H1 (cell line): Measurements from ENCODE around the gene UPK2. TPM values are rescaled to one million over a fixed set of nuclear protein-coding genes. Genes with fewer than 3 reads are reported as not detected.
A peak's percentile ranks its signal among the peaks of the same experiment; 100 is the strongest.

ENCODE experiments used
- KDM5A ChIP-seq: fragments of 200-600 bp; IDR thresholded peaks from 2 replicates; pipeline ENCODE4 v1.7.1; 2012; ENCODE audit warnings: mild to moderate bottlenecking, low read length, inconsistent platforms, mixed read lengths
- SP4 ChIP-seq: IDR thresholded peaks from 2 replicates; pipeline ENCODE4 v1.6.1; 2012; ENCODE audit warnings: low read length, inconsistent platforms
- TBP ChIP-seq: IDR thresholded peaks from 2 replicates; pipeline ENCODE4 v1.6.1; 2011; ENCODE audit warnings: low read depth, low read length, improper control_type of control experiment
- polyA plus RNA-seq, 7 experiments: library from polyadenylated mRNA; depleted of rRNA in 3 of 7; stranded (reverse) in 5 of 7; unstranded in 2 of 7; fragments of >200 nt in 5 of 7; fragments of 200-250 nt in 2 of 7; gene quantifications; 1 replicate in 5 of 7; 2 replicates in 1 of 7; 4 replicates in 1 of 7; pipeline versions ENCODE4 v1.2.1 to v1.2.3, GENCODE V29; 2011 to 2013; ENCODE audit warnings: missing spikeins in 2 of 7, mixed read lengths in 2 of 7
- total RNA-seq: library from RNA; stranded (reverse); fragmentation: NEBNext Ultra II Directional; extraction: Animal tissue kit (Norgen Biotek cat#: 25700); gene quantifications from 2 replicates; pipeline ENCODE4 v1.2.1, GENCODE V29; 2021
- TF ChIP-seq, protein P1 (sequence below): IDR thresholded peaks from 2 replicates; pipeline ENCODE4 v1.6.1; 2011; ENCODE audit warnings: low read depth, mild to moderate bottlenecking, low read length; ENCODE audit not compliant: insufficient read depth

UPK2 gene
- total and polyA plus RNA-seq, 2 of the 8 experiments (the other 6 are each of a cell fraction or from before 2014, with no cell fraction given), result 0.76 TPM; not detected in 1

DNA sequence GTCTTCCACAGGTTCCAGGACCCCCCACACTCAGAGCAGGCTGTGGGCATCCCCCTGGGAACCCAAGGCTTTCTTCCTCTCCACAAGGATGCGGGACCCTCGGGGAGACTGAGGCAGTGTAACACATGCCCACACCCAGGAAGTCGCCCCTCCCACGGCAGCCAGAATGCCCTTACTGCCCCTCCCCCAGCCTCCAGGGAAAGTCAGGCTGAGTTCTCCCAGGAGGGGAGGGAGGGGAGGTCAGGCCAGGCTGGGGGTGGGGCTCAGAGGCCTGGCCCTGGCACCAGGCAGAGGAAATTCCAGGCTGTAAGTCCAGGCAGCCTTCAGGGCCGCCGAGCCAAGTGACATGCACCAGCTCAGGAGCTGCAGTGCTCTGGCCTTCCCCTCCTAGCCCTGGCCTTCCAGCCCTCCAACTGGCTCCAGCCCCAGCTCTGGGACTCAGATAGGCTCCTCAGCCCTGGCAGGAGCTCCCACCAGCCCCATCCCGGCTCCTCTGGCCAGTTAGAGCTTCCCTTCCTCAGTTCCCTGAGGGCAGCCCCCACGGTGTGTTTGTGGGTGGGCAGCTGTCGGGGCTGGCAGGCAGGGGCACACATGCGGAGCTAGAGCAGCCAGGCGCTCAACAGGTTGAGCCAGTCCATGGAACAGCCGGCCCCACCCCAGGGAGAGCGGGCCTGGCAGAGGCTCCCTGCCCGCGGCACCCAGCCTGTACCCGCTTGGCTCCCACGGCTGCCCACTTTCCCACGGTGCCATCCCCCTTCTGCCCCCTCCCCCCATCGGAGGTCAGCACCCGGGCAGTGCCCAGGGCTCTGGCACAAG is 34.0 kb upstream of the UPK2 start (continued):
- TF ChIP-seq TBP (peak; percentile 69; the same call in 1 of the 2 replicates), KDM5A (no peak), SP4 (no peak)
- TF ChIP-seq, protein P1, sequence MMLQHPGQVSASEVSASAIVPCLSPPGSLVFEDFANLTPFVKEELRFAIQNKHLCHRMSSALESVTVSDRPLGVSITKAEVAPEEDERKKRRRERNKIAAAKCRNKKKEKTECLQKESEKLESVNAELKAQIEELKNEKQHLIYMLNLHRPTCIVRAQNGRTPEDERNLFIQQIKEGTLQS, result no peak
